ENCODE results near the gene SDCCAG8.
"Not testable (repeated sequence)": the region's sequence is repeated elsewhere in the genome, so short reads cannot be mapped to it uniquely, and the experiment has no call there.

Gene SDCCAG8

DNA sequence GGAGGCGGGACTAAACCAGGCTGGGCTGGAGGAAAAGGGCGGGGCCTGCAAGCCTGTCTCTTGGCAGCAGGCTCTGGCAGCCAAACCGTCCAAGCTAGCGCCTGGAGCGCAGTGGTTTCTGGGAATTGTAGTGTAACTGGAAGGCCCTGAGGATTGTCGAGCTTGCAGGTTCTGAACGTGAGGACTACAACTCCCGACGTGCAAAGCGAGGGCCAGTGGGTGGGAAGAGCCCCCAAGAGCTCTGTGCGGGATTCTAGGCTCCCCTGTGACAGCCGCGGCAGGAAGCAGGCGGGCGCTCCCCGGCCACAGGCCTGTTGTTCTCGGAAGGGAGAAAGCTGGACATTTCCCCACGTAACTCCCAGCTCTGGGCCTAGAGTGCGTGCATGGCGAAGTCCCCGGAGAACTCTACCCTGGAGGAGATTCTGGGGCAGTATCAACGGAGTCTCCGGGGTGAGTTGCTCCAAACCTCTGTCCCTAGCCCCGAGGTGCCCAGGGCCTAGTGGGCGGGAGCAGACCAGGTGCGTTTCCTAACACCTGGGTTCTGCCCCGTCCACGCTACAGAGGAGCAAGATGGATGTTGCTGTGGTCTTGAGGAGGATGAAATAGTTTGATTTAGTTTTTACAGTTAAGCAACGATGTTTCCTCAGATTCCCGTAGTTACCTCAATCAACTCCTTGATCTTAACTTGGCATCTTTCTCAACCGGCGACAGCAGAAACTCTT lies at the start of gene SDCCAG8:
TSS of gene SDCCAG8 (plus strand) at position 251 of the 722 bp plus-strand sequence. CDS start at position 384, 133 bp downstream.
- in situ Hi-C loops (cut with HindIII; ENCODE audit: low pct_ligation_motif_present, low pct_unique_long_range_greater_than_20kb, low sequenced_read_pairs): no loop called here
- peak; percentile 100 for DNase-seq

DNA sequence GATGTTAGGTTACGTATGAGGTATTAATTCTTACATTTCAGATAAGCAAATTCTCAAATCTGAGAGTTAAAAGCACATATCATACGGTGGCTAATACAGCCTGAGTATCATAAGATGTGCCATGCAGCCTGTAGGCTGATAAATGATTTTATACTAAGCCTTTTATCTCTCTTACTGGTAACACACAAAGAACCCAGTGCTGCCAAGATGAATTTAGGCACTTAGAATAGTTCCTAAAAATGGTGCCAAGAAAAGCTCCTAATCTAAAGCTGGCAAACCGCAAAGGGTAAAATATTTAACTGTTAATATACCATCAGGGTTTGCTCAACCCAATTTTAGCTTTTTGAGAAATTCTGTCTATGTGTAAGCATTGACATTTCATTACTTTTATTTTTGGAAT lies 43.9 kb upstream of the SDCCAG8 start:
- in situ Hi-C loops (cut with HindIII; ENCODE audit: low pct_ligation_motif_present, low pct_unique_long_range_greater_than_20kb, low sequenced_read_pairs): not testable (repeated sequence)

DNA sequence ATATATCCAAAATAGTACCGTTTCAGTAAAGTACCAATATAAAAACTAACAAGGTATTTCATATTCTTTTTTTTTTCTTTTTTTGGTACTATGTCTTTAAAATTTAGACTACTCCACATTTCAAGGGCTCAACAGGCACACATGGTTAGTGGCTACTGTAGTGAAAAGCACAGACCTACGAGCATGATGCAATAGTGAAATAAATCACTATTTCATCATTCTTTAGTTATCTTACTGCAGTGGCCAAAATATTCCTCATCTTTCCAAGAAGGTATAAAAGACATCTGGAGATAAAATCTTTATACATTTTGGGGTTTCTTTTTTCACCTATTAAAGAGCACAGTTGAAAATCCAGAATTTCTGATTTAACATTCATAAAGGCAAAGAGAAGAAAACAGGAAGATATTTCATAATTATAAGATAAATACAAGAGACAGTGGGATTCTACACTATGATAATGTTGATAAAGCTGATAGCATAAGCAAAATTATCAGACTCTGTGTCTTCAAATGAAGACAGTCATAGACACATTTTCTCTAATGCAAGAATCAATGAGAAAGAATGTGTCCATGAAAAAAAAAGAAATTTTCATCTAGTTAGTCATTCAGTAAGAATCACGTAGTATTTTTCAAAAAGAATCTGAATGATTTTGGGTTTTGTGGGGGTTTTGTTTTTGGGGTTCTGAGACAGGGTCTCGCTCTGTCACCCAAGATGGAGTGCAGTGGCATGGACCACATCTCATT lies 42.6 kb upstream of the SDCCAG8 start:
- in situ Hi-C loops (cut with HindIII; ENCODE audit: low pct_ligation_motif_present, low pct_unique_long_range_greater_than_20kb, low sequenced_read_pairs): no loop called here
- peak; percentile 18 for DNase-seq

More for the DNA sequence above, 43.9 kb upstream of the SDCCAG8 start:
- not testable (repeated sequence) for DNase-seq

DNA sequence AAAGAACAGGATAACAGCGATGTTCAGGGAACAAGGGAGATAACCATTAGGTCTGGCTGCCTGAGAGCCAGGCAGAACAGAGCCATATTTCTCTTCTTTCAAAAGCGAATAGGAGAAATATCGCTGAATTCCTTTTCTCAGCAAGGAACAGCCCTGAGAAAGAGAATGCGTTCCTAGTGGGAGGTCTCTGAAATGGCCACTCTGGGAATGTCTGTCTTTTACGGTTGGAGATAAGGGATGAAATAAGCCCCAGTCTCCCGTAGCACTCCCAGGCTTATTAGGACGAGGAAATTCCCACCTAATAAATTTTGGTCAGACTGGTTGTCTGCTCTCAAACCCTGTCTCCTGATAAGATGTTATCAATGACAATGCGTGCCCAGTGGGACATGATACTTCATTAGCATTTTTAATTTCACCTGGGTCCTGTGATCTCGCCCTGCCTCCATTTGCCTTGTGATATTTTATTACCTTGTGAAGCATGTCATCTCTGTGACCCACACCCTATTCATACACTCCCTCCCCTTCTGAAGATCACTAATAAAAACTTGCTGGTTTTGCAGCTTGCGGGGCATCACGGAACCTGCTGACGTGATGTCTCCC lies 40.5 kb upstream of the SDCCAG8 start:
- in situ Hi-C loops (cut with HindIII; ENCODE audit: low pct_ligation_motif_present, low pct_unique_long_range_greater_than_20kb, low sequenced_read_pairs); DNase-seq: not testable (repeated sequence)

DNA sequence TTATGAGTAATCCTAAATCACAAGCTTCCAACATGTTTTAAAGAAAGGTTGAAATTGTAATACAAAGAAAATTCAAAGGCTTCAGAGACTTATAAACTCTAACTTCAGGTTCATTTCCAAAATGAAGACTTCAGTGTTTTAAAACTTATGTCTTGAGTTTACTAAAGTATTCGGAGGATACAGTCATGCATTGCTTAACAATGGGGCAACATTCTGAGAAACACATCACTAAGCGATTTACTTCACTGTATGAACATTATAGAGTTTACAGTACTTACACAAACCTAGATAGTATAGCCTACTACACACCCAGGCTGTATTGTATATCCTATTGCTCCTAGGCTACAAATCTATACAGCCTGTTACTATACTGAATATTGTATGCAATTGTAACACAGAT lies 39.1 kb upstream of the SDCCAG8 start:
- in situ Hi-C loops (cut with HindIII; ENCODE audit: low pct_ligation_motif_present, low pct_unique_long_range_greater_than_20kb, low sequenced_read_pairs): no loop called here
- DNase-seq: no peak

DNA sequence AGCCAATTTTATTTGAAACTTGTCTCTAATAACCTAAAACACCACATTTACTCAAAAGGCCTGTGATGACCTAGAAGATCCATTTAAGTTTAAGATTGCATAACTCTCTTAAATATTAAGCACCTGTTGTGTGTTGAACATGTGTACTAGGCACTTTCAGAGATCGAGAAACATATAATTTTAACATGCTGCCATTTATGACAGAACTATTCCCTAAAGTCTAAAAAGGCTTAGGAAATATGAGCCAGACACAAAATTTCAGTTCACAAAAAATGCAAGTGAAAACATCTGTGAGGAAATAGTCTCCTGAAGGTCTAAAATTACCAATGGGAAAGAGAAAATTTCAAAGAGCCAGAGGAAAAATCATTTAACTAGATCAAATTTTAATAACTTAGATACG lies 38.5 kb upstream of the SDCCAG8 start:
- no peak for DNase-seq
- in situ Hi-C loops (cut with HindIII; ENCODE audit: low pct_ligation_motif_present, low pct_unique_long_range_greater_than_20kb, low sequenced_read_pairs): no loop called here

DNA sequence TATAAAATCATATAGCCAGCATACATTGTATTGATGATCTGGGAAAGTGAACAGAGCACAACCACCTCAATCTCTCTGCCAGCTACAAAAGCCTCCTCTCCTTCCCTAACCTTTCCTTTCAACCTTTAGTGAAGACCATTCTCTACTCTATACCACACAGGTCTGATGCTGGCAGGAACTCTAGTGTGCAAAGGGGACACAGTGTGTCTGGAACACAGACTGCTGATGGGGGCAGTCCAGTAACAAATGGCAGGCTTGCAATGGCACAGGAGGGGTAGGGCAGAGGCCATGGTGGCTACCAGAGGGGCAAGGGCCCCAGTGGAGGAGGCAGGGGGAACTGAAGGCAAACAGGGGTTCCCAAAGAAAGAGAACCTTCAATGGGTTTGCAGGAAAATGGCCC lies 37.8 kb upstream of the SDCCAG8 start:
- in situ Hi-C loops (cut with HindIII; ENCODE audit: low pct_ligation_motif_present, low pct_unique_long_range_greater_than_20kb, low sequenced_read_pairs): no loop called here

DNA sequence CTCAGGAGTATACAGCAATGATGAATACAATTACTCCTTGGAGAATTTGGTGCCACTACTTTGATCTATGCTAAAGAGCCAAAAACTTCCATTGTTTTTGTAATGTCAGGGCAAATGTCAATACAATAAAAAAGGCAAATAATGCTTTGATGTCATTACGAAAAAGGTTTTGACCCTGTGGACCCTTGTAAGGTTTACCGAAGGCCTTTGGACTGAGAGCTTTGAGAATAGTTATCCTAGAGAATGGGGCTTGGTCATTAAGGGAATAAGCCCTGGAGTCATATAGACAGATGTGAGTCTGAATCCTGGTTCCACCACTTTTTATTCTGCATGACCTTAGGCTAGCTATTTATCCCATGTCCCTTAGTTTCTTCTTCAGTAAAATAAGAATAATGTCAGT lies 28.2 kb upstream of the SDCCAG8 start:
- DNase-seq: no peak
- in situ Hi-C loops (cut with HindIII; ENCODE audit: low pct_ligation_motif_present, low pct_unique_long_range_greater_than_20kb, low sequenced_read_pairs): no loop called here

More for the DNA sequence above, 37.8 kb upstream of the SDCCAG8 start:
- DNase-seq: no peak

DNA sequence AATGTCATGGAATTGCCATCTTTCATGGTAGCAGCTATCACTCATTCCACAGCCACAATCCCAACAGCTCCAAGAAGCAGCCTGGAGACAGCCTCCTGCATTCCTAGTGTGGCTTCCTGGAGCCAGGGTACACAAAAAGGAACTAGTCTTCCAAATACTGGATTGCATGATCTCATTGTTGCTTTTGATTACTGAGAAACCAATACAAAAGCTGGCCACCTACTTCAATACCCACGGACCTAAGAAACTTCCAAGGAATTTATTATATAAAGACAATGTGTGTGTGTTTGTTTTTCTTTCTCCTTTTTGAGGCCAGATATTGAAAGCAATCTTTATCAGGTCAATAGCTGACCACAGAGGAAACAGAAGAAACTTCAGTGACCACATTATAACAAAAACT lies 26.3 kb upstream of the SDCCAG8 start:
- in situ Hi-C loops (cut with HindIII; ENCODE audit: low pct_ligation_motif_present, low pct_unique_long_range_greater_than_20kb, low sequenced_read_pairs): no loop called here

DNA sequence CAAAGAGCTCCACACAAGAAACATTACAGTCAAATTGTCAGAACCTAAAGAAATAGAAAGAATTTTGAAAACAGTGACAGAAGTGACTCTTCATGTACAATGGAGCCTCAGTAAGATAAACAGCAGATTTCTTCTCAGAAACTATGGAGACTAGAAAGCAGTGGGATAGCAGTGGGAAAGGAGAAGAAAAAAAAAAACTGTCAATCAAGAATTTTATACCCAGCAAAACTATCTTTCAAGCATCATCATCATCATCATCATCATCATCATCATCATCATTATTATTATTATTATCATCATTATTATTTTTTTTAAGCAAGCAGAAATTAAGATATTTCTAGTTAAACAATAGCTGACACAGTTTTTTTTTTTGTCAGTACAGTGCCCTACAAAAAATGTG lies 24.9 kb upstream of the SDCCAG8 start:
- DNase-seq: peak; percentile 65
- in situ Hi-C loops (cut with HindIII; ENCODE audit: low pct_ligation_motif_present, low pct_unique_long_range_greater_than_20kb, low sequenced_read_pairs): no loop called here

More for the DNA sequence above, 26.3 kb upstream of the SDCCAG8 start:
- no peak for DNase-seq

GRCh38 chr1:243233908-243234307 lies 21.9 kb upstream of the SDCCAG8 start:
- no peak for DNase-seq
- in situ Hi-C loops (cut with HindIII; ENCODE audit: low pct_ligation_motif_present, low pct_unique_long_range_greater_than_20kb, low sequenced_read_pairs): no loop called here

DNA sequence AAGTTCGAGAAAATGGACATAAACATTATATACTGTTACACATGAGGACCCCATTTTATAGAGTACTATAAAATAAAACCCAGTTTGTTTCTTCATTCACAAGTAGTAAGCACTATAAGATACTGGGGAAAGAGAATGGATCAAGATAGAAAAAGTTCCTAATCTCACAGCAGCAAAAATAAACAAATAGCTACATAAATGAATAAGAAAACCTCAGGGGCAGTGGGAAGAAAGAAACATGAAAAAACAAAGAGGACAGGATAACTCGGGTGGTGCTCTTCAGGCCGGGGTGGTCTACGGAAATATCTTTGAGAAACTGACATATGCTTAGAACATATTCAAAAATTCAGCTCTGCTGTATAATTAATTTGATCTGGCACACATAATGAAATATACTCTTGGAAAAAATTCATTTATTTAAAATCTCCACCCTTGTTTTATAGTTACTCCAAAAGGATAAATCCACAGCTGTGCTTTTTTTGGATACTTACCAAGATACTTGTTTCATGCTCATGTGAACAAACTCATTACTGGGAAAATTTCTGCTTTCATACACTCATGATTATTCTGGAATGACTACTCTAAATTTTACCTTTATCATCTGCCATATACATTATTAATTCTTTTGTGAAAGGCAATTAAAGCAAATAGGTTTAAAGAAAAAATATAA lies 20.7 kb upstream of the SDCCAG8 start:
- in situ Hi-C loops (cut with HindIII; ENCODE audit: low pct_ligation_motif_present, low pct_unique_long_range_greater_than_20kb, low sequenced_read_pairs): no loop called here
- DNase-seq: no peak

- DNase-seq: no peak
- in situ Hi-C loops (cut with HindIII; ENCODE audit: low pct_ligation_motif_present, low pct_unique_long_range_greater_than_20kb, low sequenced_read_pairs): no loop called here
Observed at GRCh38 chr1:243236604-243237252, 19.1 kb upstream of the SDCCAG8 start.

DNA sequence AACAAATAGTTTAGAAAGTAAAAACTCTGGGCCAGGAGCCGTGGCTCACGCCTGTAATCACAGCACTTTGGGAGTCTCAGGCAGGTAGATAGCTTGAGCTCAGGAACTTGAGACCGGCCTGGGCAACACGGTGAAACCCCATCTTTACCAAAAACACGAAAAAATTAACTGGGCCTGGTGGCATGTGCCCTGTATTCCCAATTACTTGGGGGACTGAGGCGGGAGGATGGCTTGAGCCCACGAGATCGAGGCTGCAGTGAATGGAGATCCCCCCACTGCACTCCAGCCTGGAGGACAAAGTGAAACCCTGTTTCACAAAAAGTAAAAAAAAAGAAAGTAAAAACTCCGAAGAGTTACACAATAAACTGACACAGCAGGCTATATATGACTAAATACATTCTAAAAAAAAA lies 11.4 kb upstream of the SDCCAG8 start:
- in situ Hi-C loops (cut with HindIII; ENCODE audit: low pct_ligation_motif_present, low pct_unique_long_range_greater_than_20kb, low sequenced_read_pairs): no loop called here
- DNase-seq: no peak

GRCh38 chr1:243246916-243247315 lies 8.9 kb upstream of the SDCCAG8 start:
- in situ Hi-C loops (cut with HindIII; ENCODE audit: low pct_ligation_motif_present, low pct_unique_long_range_greater_than_20kb, low sequenced_read_pairs): no loop called here
- DNase-seq: no peak

GRCh38 chr1:243247901-243248300 lies 7.9 kb upstream of the SDCCAG8 start:
- in situ Hi-C loops (cut with HindIII; ENCODE audit: low pct_ligation_motif_present, low pct_unique_long_range_greater_than_20kb, low sequenced_read_pairs): no loop called here
- DNase-seq: no peak

DNA sequence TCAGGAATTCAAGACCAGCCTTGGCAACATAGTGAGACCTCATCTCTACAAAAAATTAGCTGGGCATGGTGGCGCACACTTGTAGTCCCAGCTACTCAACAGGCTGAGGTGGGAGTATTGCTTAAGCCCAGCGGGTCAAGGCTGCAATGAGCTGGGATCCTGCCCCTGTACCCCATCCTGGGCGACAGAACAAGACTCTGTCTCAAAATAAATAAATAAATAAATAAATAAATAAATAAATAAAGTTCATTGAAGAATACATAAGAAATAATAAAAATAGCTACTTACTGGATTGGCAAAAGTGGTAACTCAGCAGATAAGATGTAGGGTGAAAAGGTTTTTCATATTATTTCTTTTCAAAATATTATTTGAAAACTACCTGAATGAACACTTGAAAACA lies 6.6 kb upstream of the SDCCAG8 start:
- in situ Hi-C loops (cut with HindIII; ENCODE audit: low pct_ligation_motif_present, low pct_unique_long_range_greater_than_20kb, low sequenced_read_pairs): no loop called here

GRCh38 chr1:243250102-243250501 lies 5.7 kb upstream of the SDCCAG8 start:
- no peak for DNase-seq
- in situ Hi-C loops (cut with HindIII; ENCODE audit: low pct_ligation_motif_present, low pct_unique_long_range_greater_than_20kb, low sequenced_read_pairs): no loop called here

More for the DNA sequence above, 6.6 kb upstream of the SDCCAG8 start:
- no peak for DNase-seq

DNA sequence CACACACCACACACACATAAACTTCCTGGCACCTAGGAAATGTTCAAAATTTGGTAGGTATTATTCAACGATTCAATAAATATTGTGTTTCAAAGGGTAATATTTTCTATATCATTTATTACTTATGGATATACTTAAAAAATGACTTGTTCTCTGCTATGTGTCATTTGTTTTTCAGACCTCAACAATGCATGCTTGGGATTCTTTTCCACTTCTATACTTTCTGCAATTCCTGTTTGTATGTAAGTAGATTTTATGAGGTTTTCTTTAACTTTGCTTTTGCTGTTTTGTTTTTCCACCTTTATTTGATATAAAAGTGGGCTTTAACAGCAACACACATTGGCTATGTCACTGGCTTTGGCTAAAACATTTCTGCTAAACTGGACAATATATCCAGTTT lies 4.3 kb upstream of the SDCCAG8 start:
- peak; percentile 39 for DNase-seq
- in situ Hi-C loops (cut with HindIII; ENCODE audit: low pct_ligation_motif_present, low pct_unique_long_range_greater_than_20kb, low sequenced_read_pairs): no loop called here

Data from ACHN (cell line).